Measurements from ENCODE around the gene SLC25A34. TPM values are rescaled to one million over a fixed set of nuclear protein-coding genes. Genes with fewer than 3 reads are reported as not detected.

The SLC25A34 gene
- total RNA-seq, 3 donors from 2014 or later (not counting 1 experiment from before 2014, with no cell fraction given), result 0.73 to 1.8 (median 1.6) TPM

DNA sequence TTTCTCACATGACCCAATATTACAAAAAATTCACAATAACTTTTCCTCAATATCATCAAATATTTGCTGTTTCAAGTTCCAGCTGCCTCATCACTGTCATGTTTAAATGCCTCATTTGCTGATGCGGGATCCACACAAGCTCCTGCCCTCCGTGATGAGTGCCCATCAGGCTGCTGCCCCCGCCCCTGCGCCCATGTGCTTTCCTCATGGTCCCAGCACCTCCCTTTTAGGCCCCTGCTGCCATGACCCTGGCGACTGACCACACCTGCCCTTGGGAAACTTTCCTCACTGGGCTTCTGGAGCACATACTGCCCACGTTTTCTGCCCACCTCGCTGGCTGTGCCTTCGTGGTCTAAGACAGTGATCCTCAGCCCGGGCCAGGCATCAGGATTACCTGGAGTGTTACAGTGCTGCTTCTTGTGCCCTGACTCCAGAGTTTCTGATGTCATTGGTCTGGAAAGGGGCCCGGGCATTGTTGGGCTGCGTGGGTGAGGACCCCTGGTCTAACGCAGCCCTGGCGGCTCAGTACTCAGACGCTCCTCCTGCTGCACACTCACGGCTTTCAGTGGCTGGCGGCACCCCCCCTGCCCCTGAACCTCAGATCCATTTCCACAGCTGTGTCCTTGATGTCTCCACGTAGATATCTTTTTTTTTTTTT is 31.4 kb upstream of the SLC25A34 start:
- H3K4me3 ChIP-seq (ENCODE audit: low read length), result no peak overlapping the region
- Mint-ChIP-seq H3K27me3 (ENCODE audit: low read depth in 2 of 2) (no peaks in the 10 kb centered on the region), H3K4me3 (no peak overlapping the region), H3K4me1 (peaks cover 8 to 28% of the 10 kb centered on the region in 2 donors), H3K27ac (peak overlapping the region in 1 of 2 donors; percentile 1), H3K36me3 (no peaks in the 10 kb centered on the region), H3K9me3 (no peaks in the 10 kb centered on the region)
- no peaks in the 10 kb centered on the region for H3K27me3 ChIP-seq (ENCODE audit: control insufficient read depth, insufficient read depth, low read length)
- H3K27ac ChIP-seq (ENCODE audit: low read length), result no peak overlapping the region
- intact Hi-C loops (cut with micrococcal nuclease), result no loop called here
- no peaks in the 10 kb centered on the region for H3K4me1 ChIP-seq (ENCODE audit: control insufficient read depth, insufficient read depth, low read length)
- no peaks in the 10 kb centered on the region for H3K36me3 ChIP-seq (ENCODE audit: control insufficient read depth, insufficient read depth, low read length)
- no peaks in the 10 kb centered on the region for H3K9me3 ChIP-seq (ENCODE audit: control insufficient read depth, insufficient read depth, low read length)
- 97% methylated on average over 15 of the region's 17 CpGs for WGBS (ENCODE audit: insufficient coverage)
- TF ChIP-seq, protein P1, sequence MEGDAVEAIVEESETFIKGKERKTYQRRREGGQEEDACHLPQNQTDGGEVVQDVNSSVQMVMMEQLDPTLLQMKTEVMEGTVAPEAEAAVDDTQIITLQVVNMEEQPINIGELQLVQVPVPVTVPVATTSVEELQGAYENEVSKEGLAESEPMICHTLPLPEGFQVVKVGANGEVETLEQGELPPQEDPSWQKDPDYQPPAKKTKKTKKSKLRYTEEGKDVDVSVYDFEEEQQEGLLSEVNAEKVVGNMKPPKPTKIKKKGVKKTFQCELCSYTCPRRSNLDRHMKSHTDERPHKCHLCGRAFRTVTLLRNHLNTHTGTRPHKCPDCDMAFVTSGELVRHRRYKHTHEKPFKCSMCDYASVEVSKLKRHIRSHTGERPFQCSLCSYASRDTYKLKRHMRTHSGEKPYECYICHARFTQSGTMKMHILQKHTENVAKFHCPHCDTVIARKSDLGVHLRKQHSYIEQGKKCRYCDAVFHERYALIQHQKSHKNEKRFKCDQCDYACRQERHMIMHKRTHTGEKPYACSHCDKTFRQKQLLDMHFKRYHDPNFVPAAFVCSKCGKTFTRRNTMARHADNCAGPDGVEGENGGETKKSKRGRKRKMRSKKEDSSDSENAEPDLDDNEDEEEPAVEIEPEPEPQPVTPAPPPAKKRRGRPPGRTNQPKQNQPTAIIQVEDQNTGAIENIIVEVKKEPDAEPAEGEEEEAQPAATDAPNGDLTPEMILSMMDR (IDR thresholded peaks at IDR 0.05), result no peak
- ATAC-seq (no peak), DNase-seq (no peak)

DNA sequence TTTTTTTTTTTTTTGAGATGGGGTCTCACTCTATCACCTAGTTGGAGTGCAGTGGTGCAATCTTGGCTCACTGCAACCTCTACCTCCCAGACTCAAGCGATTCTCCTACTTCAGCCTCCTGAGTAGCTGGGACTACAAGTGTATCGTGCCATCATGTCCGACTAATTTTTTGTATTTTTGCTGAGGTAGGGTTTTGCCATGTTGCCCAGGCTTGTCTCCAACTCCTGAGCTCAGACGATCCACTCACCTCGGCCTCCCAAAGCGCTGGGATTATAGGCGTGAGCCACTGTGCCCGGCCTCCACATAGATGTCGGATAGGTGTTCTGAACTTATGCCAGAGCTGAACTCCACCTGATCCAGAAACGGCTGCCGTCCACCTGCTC is 30.9 kb upstream of the SLC25A34 start:
- Histone ChIP-seq H3K9me3 (ENCODE audit: control insufficient read depth, insufficient read depth, low read length) (no peaks in the 10 kb centered on the region), H3K27ac (ENCODE audit: low read length) (no peak overlapping the region), H3K4me1 (ENCODE audit: control insufficient read depth, insufficient read depth, low read length) (no peaks in the 10 kb centered on the region), H3K36me3 (ENCODE audit: control insufficient read depth, insufficient read depth, low read length) (no peaks in the 10 kb centered on the region), H3K27me3 (ENCODE audit: control insufficient read depth, insufficient read depth, low read length) (no peaks in the 10 kb centered on the region), H3K4me3 (ENCODE audit: low read length) (no peak overlapping the region)
- no peaks in the 10 kb centered on the region for H3K27me3 Mint-ChIP-seq (ENCODE audit: low read depth in 2 of 2)
- TF ChIP-seq, protein P1 (IDR thresholded peaks at IDR 0.05), result no peak
- no peaks in the 10 kb centered on the region for H3K9me3 Mint-ChIP-seq
- intact Hi-C loops (cut with micrococcal nuclease), result no loop called here
- no peaks in the 10 kb centered on the region for H3K36me3 Mint-ChIP-seq
- no peak overlapping the region for H3K4me3 Mint-ChIP-seq
- DNase-seq, result no peak
- no peak for ATAC-seq
- 97% methylated on average over 11 of the region's 11 CpGs for WGBS (ENCODE audit: insufficient coverage)
- no peak overlapping the region for H3K27ac Mint-ChIP-seq
- peaks cover 8 to 29% of the 10 kb centered on the region in 2 donors for H3K4me1 Mint-ChIP-seq

DNA sequence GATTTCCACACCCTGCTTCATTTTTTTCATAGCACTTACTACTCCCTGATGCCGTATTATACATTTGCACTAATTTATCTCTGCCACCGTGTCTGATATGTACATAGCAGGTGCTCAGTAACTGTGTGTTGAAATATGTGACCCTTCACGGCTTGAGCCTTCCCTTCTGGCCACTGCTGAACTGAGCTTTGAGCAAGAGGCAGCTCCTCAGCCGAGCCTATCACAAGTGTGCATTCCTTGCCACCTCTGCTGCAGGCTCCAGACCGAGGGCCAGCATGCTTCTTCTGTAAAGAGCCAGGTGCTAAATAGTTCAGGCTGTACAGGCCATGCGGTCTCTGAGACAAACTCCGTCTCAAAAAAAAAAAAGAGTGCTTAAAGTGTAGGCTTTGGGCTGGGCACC is 29.3 kb upstream of the SLC25A34 start:
- Histone ChIP-seq H3K4me1 (ENCODE audit: control insufficient read depth, insufficient read depth, low read length) (no peaks in the 10 kb centered on the region), H3K27me3 (ENCODE audit: control insufficient read depth, insufficient read depth, low read length) (no peaks in the 10 kb centered on the region), H3K27ac (ENCODE audit: low read length) (no peak overlapping the region), H3K36me3 (ENCODE audit: control insufficient read depth, insufficient read depth, low read length) (no peaks in the 10 kb centered on the region), H3K9me3 (ENCODE audit: control insufficient read depth, insufficient read depth, low read length) (no peaks in the 10 kb centered on the region), H3K4me3 (ENCODE audit: low read length) (no peak overlapping the region)
- no peak overlapping the region for H3K4me3 Mint-ChIP-seq
- intact Hi-C loops (cut with micrococcal nuclease), result no loop called here
- DNase-seq (no peak), ATAC-seq (no peak)
- TF ChIP-seq, protein P1 (IDR thresholded peaks at IDR 0.05), result no peak
- WGBS (ENCODE audit: insufficient coverage), result 98% methylated on average over 7 of the region's 7 CpGs
- no peak overlapping the region for H3K27ac Mint-ChIP-seq
- no peaks in the 10 kb centered on the region for H3K36me3 Mint-ChIP-seq
- H3K4me1 Mint-ChIP-seq, result peaks cover 13 to 32% of the 10 kb centered on the region in 2 donors
- H3K27me3 Mint-ChIP-seq (ENCODE audit: low read depth in 2 of 2), result no peaks in the 10 kb centered on the region
- H3K9me3 Mint-ChIP-seq, result no peaks in the 10 kb centered on the region
